B cell (primary cell): ENCODE data around the gene CXADR. TPM values are rescaled to one million over a fixed set of nuclear protein-coding genes. Genes with fewer than 3 reads are reported as not detected.

Experiments
- ATAC-seq: fragments of 200-7000 bp; cut with Tn5 transposase; one replicate; pipeline ENCODE4 v1.10.0; 2021; ENCODE audit warnings: low read depth, mild to moderate bottlenecking, moderate number of reproducible peaks, moderate library complexity
- CTCF ChIA-PET: fragments of 350-600 bp; sonication (Branson Sonifier 250); formaldehyde crosslinking; loops from one replicate; lab custom pipeline; 2021; ENCODE audit warnings: antibody characterized with exemption, inconsistent platforms; lab: Charles Lee
- POLR2A ChIA-PET: fragments of 350-600 bp; sonication (Branson Sonifier 250); formaldehyde crosslinking; loops from one replicate; lab custom pipeline; 2021; ENCODE audit warnings: antibody characterized with exemption; lab: Charles Lee
- DNase-seq: peaks from one replicate; pipeline ENCODE4 v3.0.0; 2013
- H2AFZ ChIP-seq: 2 replicates; pipeline ENCODE4 v1.6.1; 2012; ENCODE audit warnings: mild to moderate bottlenecking, low read depth, low read length; ENCODE audit not compliant: insufficient read depth, poor library complexity, severe bottlenecking
- H3K27ac ChIP-seq, 2 donors: 1 replicate in 1 of 2; 2 replicates in 1 of 2; pipeline ENCODE4 v1.5.1; 2012 to 2013; ENCODE audit warnings: low read length in 2 of 2, mild to moderate bottlenecking in 2 of 2, moderate library complexity in 1 of 2
- H3K27me3 ChIP-seq, 4 experiments: fragments of 200-600 bp in 1 of 4; sonication (generic) in 1 of 4; replicated peaks in 1 of 4; 1 replicate in 2 of 4; 2 replicates in 2 of 4; pipeline versions ENCODE4 v1.6.1 to v1.7.0; 2013 to 2016; ENCODE audit warnings: low read length in 3 of 4, mild to moderate bottlenecking in 2 of 4, mixed read lengths in 1 of 4, moderate library complexity in 1 of 4; ENCODE audit not compliant: insufficient read depth in 4 of 4, control insufficient read depth in 3 of 4; ENCODE audit errors: control extremely low read depth in 1 of 4
- H3K36me3 ChIP-seq, 2 experiments: replicated peaks in 1 of 2; 1 replicate in 1 of 2; 2 replicates in 1 of 2; pipeline versions ENCODE4 v1.6.1 to v1.7.1; 2013; ENCODE audit warnings: low read length in 1 of 2; ENCODE audit not compliant: insufficient read depth in 2 of 2, control insufficient read depth in 1 of 2; ENCODE audit errors: control extremely low read depth in 1 of 2, extremely low read depth in 1 of 2
- H3K4me1 ChIP-seq, 2 donors: fragments of 200-600 bp in 1 of 2; sonication (generic) in 1 of 2; 1 replicate in 1 of 2; 2 replicates in 1 of 2; pipeline versions ENCODE4 v1.5.1 to v1.6.1; 2013 to 2017; ENCODE audit warnings: low read length in 2 of 2; ENCODE audit not compliant: control insufficient read depth in 2 of 2, insufficient read depth in 2 of 2
- H3K4me2 ChIP-seq: replicated peaks from 2 replicates; pipeline ENCODE3; 2012; ENCODE audit warnings: mild to moderate bottlenecking, low read depth, low read length; ENCODE audit not compliant: poor library complexity, severe bottlenecking
- H3K4me3 ChIP-seq, 5 experiments: fragments of 200-600 bp in 1 of 5; sonication (generic) in 1 of 5; 1 replicate in 3 of 5; 2 replicates in 2 of 5; pipeline versions ENCODE4 v1.5.1 to v1.7.0; 2011 to 2016; ENCODE audit warnings: low read length in 4 of 5, mild to moderate bottlenecking in 4 of 5, low read depth in 2 of 5, control low read depth in 1 of 5, moderate library complexity in 1 of 5; ENCODE audit not compliant: insufficient read depth in 1 of 5; ENCODE audit errors: control extremely low read depth in 1 of 5, extremely low read depth in 1 of 5
- H3K79me2 ChIP-seq: fragments of 200-600 bp; sonication (generic); one replicate; pipeline ENCODE4 v1.6.0; 2016; ENCODE audit warnings: low read length; ENCODE audit not compliant: control insufficient read depth, insufficient read depth
- H3K9ac ChIP-seq: fragments of 200-600 bp; sonication (generic); 2 replicates; pipeline ENCODE4 v1.6.1; 2017; ENCODE audit warnings: mild to moderate bottlenecking, low read length, moderate library complexity
- H3K9me3 ChIP-seq, 3 donors: one replicate each; pipeline versions ENCODE4 v1.6.1 to v1.7.1; 2013; ENCODE audit warnings: low read length in 2 of 3; ENCODE audit not compliant: control insufficient read depth in 2 of 3, insufficient read depth in 1 of 3; ENCODE audit errors: control extremely low read depth in 1 of 3
- H4K20me1 ChIP-seq: 2 replicates; pipeline ENCODE4 v1.6.0; 2012; ENCODE audit warnings: mild to moderate bottlenecking, low read length; ENCODE audit not compliant: insufficient read depth, control insufficient read depth, poor library complexity, severe bottlenecking
- H3K27ac Mint-ChIP-seq: one replicate; pipeline ENCODE4 v1.8.0; 2021; ENCODE audit warnings: mixed read lengths
- H3K27me3 Mint-ChIP-seq: one replicate; pipeline ENCODE4 v1.8.0; 2021; ENCODE audit warnings: mixed read lengths
- H3K4me1 Mint-ChIP-seq: one replicate; pipeline ENCODE4 v1.8.0; 2021; ENCODE audit warnings: mixed read lengths
- H3K4me3 Mint-ChIP-seq: one replicate; pipeline ENCODE4 v1.8.0; 2021; ENCODE audit warnings: mixed read lengths
- H3K9me3 Mint-ChIP-seq: one replicate; pipeline ENCODE4 v1.8.0; 2022; ENCODE audit warnings: mixed read lengths; ENCODE audit not compliant: insufficient read depth
- CTCF ChIP-seq: fragments of 200-600 bp; IDR thresholded peaks from one replicate; pipeline ENCODE4 v1.8.0; 2022; ENCODE audit warnings: antibody characterized with exemption, mild to moderate bottlenecking
- EZH2 ChIP-seq: IDR thresholded peaks from 2 replicates; pipeline ENCODE4 v1.6.1; 2012; ENCODE audit warnings: borderline replicate concordance, low read depth, mild to moderate bottlenecking, moderate library complexity, low read length; ENCODE audit not compliant: insufficient read depth, poor library complexity, severe bottlenecking
- WGBS: methylation state at CpG from one replicate; pipeline ENCODE4 v1.1.5; 2013; ENCODE audit warnings: missing lambda C conversion rate; ENCODE audit not compliant: insufficient coverage; 5-methylcytosine and 5-hydroxymethylcytosine counted together
- intact Hi-C: fragments of 100-400 bp; cut with micrococcal nuclease; formaldehyde crosslinking; loops from one replicate; pipeline ENCODE4 v1.10.0; 2022
- polyA plus RNA-seq: library from polyadenylated mRNA; depleted of rRNA; stranded (reverse); fragments of >200 nt; gene quantifications from 2 replicates; pipeline ENCODE4 v1.2.3, GENCODE V29; 2012
- total RNA-seq, 2 donors: library from RNA; stranded (reverse); fragments of 120-200 nt in 1 of 2; gene quantifications; 1 replicate in 1 of 2; 2 replicates in 1 of 2; pipeline versions ENCODE4 v1.2.3 to v1.2.4, GENCODE V29; 2013 to 2022

Gene CXADR
- total and polyA plus RNA-seq, 2 donors (not counting 1 experiment from before 2014, with no cell fraction given), result not detected

- H2AFZ ChIP-seq, result no peak overlapping the region
- CTCF ChIA-PET, result interaction anchor here (0.7 kb wide), 1 partner anchor 1386 kb away, joined by 3 read pairs; no protein-coding TSS in a partner anchor
- no peak for DNase-seq
- intact Hi-C loops, result no loop called here
- H4K20me1 ChIP-seq, result no peaks in the 10 kb centered on the region
- H3K27me3 Mint-ChIP-seq, result no peaks in the 10 kb centered on the region
- no peak for ATAC-seq
- no peaks in the 10 kb centered on the region for H3K79me2 ChIP-seq
- TF ChIP-seq CTCF (no peak), EZH2 (no peak)
- no peaks in the 10 kb centered on the region for H3K4me1 Mint-ChIP-seq
- no CpG with 5 or more reads among the region's 3 CpGs for WGBS
- no peaks in the 10 kb centered on the region for H3K9me3 ChIP-seq
- H3K9me3 Mint-ChIP-seq, result peaks cover 2% of the 10 kb centered on the region
- no peak overlapping the region for H3K4me3 ChIP-seq
- no peak overlapping the region for H3K27ac ChIP-seq
- no peak overlapping the region for H3K4me3 Mint-ChIP-seq
- no peak overlapping the region for H3K4me2 ChIP-seq
- no peaks in the 10 kb centered on the region for H3K4me1 ChIP-seq
- POLR2A ChIA-PET, result no interaction called here
- H3K36me3 ChIP-seq, result no peaks in the 10 kb centered on the region
- no peak overlapping the region for H3K9ac ChIP-seq
- no peak overlapping the region for H3K27ac Mint-ChIP-seq
- no peaks in the 10 kb centered on the region for H3K27me3 ChIP-seq
Measured at GRCh38 chr21:17467829-17468228, 45.0 kb upstream of the CXADR start.

- no peak overlapping the region for H3K27ac ChIP-seq
- no peak overlapping the region for H3K4me2 ChIP-seq
- H2AFZ ChIP-seq, result no peak overlapping the region
- no peak overlapping the region for H3K4me3 ChIP-seq
- CTCF ChIA-PET, result no interaction called here
- TF ChIP-seq CTCF (no peak), EZH2 (no peak)
- Mint-ChIP-seq H3K27me3 (no peaks in the 10 kb centered on the region), H3K4me3 (no peak overlapping the region), H3K4me1 (no peaks in the 10 kb centered on the region), H3K9me3 (peaks cover 2% of the 10 kb centered on the region), H3K27ac (no peak overlapping the region)
- H3K27me3 ChIP-seq, result no peaks in the 10 kb centered on the region
- POLR2A ChIA-PET, result no interaction called here
- H3K79me2 ChIP-seq, result no peaks in the 10 kb centered on the region
- H3K9me3 ChIP-seq, result no peaks in the 10 kb centered on the region
- 100% methylated on average over 1 of the region's 1 CpG for WGBS
- no peak overlapping the region for H3K9ac ChIP-seq
- no peaks in the 10 kb centered on the region for H3K36me3 ChIP-seq
- DNase-seq (no peak), ATAC-seq (no peak)
- intact Hi-C loops, result no loop called here
- no peaks in the 10 kb centered on the region for H4K20me1 ChIP-seq
- H3K4me1 ChIP-seq, result no peaks in the 10 kb centered on the region
Measured at GRCh38 chr21:17468698-17469097, 44.1 kb upstream of the CXADR start.
